Mesothelial cell of epicardium (in vitro differentiated cells): ENCODE data around the gene PEX26. TPM values are rescaled to one million over a fixed set of nuclear protein-coding genes. Genes with fewer than 3 reads are reported as not detected.
"Not testable (repeated sequence)": the region's sequence is repeated elsewhere in the genome, so short reads cannot be mapped to it uniquely, and the experiment has no call there.

Source experiments
- DNase-seq, 2 experiments: peaks; one replicate each; pipeline ENCODE4 v3.0.0; 2021; ENCODE audit warnings: low spot score in 2 of 2; ENCODE audit not compliant: unreplicated experiment in 2 of 2
- H3K27ac Mint-ChIP-seq: 2 replicates; pipeline ENCODE4 v1.8.0; 2021; ENCODE audit warnings: mixed read lengths
- H3K27me3 Mint-ChIP-seq: 2 replicates; pipeline ENCODE4 v1.8.0; 2021; ENCODE audit warnings: low read depth, mixed read lengths
- H3K36me3 Mint-ChIP-seq: 2 replicates; pipeline ENCODE4 v1.8.0; 2021; ENCODE audit warnings: mixed read lengths
- H3K4me1 Mint-ChIP-seq: 2 replicates; pipeline ENCODE4 v1.8.0; 2021; ENCODE audit warnings: mixed read lengths
- H3K4me3 Mint-ChIP-seq: 2 replicates; pipeline ENCODE4 v1.8.0; 2021; ENCODE audit warnings: mild to moderate bottlenecking, moderate library complexity, mixed read lengths
- H3K9me3 Mint-ChIP-seq: 2 replicates; pipeline ENCODE4 v1.8.0; 2021; ENCODE audit warnings: mixed read lengths
- total RNA-seq: library from RNA; stranded (reverse); gene quantifications from 3 replicates; pipeline ENCODE4 v1.2.1, GENCODE V29; 2021
- TF ChIP-seq, protein P1 (sequence below): fragments of 200-600 bp; sonication (generic); IDR thresholded peaks from one replicate; pipeline ENCODE4 v1.5.0; 2021; ENCODE audit warnings: antibody characterized with exemption; ENCODE audit not compliant: unreplicated experiment

PEX26 gene
- total RNA-seq, 1 donor from 2014 or later = 38.3 TPM

DNA sequence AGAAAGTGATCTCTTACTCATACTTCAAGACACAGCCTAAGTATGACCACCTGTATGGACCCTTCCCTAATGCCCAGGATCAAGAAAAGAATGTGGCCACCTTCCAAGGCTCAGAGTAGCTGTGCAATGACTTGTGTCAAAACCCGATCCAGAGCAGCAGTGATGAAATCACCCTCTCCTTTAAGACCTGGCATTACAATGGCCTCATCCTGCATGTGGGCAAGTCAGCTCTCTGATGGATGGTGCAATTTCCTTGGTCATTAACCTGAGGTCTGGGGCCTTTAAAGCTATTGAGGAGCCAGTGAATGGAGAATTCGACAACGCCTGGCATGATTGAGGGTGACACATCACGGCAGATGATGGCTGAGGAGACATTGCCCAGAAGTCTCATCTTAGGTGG lies 23.7 kb downstream of the PEX26 start:
- H3K36me3 Mint-ChIP-seq = peaks cover 21% of the 10 kb centered on the region
- TF ChIP-seq, protein P1, sequence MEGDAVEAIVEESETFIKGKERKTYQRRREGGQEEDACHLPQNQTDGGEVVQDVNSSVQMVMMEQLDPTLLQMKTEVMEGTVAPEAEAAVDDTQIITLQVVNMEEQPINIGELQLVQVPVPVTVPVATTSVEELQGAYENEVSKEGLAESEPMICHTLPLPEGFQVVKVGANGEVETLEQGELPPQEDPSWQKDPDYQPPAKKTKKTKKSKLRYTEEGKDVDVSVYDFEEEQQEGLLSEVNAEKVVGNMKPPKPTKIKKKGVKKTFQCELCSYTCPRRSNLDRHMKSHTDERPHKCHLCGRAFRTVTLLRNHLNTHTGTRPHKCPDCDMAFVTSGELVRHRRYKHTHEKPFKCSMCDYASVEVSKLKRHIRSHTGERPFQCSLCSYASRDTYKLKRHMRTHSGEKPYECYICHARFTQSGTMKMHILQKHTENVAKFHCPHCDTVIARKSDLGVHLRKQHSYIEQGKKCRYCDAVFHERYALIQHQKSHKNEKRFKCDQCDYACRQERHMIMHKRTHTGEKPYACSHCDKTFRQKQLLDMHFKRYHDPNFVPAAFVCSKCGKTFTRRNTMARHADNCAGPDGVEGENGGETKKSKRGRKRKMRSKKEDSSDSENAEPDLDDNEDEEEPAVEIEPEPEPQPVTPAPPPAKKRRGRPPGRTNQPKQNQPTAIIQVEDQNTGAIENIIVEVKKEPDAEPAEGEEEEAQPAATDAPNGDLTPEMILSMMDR = no peak
- H3K4me3 Mint-ChIP-seq = no peak overlapping the region
- no peak overlapping the region for H3K27ac Mint-ChIP-seq
- no peaks in the 10 kb centered on the region for H3K4me1 Mint-ChIP-seq
- H3K27me3 Mint-ChIP-seq = peaks cover 3% of the 10 kb centered on the region
- no peak for DNase-seq
- H3K9me3 Mint-ChIP-seq = peaks cover 6% of the 10 kb centered on the region

GRCh38 chr22:18103527-18104269 lies 25.9 kb downstream of the PEX26 start:
- Mint-ChIP-seq H3K27me3 (peaks cover 18% of the 10 kb centered on the region), H3K4me3 (no peak overlapping the region), H3K27ac (no peak overlapping the region), H3K36me3 (peaks cover 19% of the 10 kb centered on the region), H3K4me1 (no peaks in the 10 kb centered on the region), H3K9me3 (peaks cover 9% of the 10 kb centered on the region)
- TF ChIP-seq, protein P1 = no peak
- DNase-seq = no peak

DNA sequence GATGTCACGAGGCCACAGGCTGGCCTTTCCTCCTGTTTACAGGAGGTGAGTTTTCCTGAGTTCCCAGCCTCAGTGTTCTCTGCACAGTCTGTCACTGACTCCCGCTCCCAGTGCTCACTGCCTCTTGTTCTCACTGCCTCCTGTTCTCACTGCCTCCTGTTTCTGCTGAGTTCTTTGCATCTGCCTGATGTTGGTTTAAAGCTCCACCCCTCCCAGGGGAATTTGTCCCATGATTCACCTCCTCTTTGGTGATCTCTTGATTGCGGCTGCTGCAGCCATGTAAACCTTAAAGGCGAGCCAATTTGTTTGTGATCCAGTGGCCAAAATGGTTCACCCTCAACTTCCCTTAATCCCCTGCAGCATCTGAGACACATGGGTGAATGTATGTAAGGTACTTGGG lies 26.8 kb downstream of the PEX26 start:
- H3K4me3 Mint-ChIP-seq = no peak overlapping the region
- H3K36me3 Mint-ChIP-seq = peaks cover 19% of the 10 kb centered on the region

GRCh38 chr22:18105981-18106380 lies 28.2 kb downstream of the PEX26 start:
- Mint-ChIP-seq H3K27me3 (peaks cover 37% of the 10 kb centered on the region), H3K36me3 (peaks cover 19% of the 10 kb centered on the region), H3K4me1 (peaks cover 11% of the 10 kb centered on the region)
- H3K4me3 Mint-ChIP-seq, H3K9me3 Mint-ChIP-seq, DNase-seq, H3K27ac Mint-ChIP-seq: not testable (repeated sequence)

More for the DNA sequence above, 26.8 kb downstream of the PEX26 start:
- H3K27me3 Mint-ChIP-seq = peaks cover 25% of the 10 kb centered on the region
- H3K9me3 Mint-ChIP-seq = peaks cover 9% of the 10 kb centered on the region
- DNase-seq = no peak
- peaks cover 2% of the 10 kb centered on the region for H3K4me1 Mint-ChIP-seq
- no peak overlapping the region for H3K27ac Mint-ChIP-seq
- TF ChIP-seq, protein P1 = no peak

GRCh38 chr22:18106550-18107341 lies 29.0 kb downstream of the PEX26 start:
- not testable (repeated sequence) for H3K27ac Mint-ChIP-seq, H3K9me3 Mint-ChIP-seq, DNase-seq, H3K4me3 Mint-ChIP-seq
- Mint-ChIP-seq H3K4me1 (peaks cover 11% of the 10 kb centered on the region), H3K36me3 (peaks cover 17% of the 10 kb centered on the region), H3K27me3 (peaks cover 45% of the 10 kb centered on the region)

- Mint-ChIP-seq H3K4me1 (peaks cover 11% of the 10 kb centered on the region), H3K4me3 (no peak overlapping the region), H3K27ac (no peak overlapping the region), H3K9me3 (peaks cover 9% of the 10 kb centered on the region), H3K36me3 (peaks cover 14% of the 10 kb centered on the region), H3K27me3 (peaks cover 59% of the 10 kb centered on the region)
- DNase-seq = no peak
- TF ChIP-seq, protein P1 = no peak
Measured at GRCh38 chr22:18108187-18108586, 30.4 kb downstream of the PEX26 start.
